NOMO-1 treated with DMSO at 0.1 percent for 48 hours (cell line): Measurements from ENCODE around the gene HOXA4.
A peak's percentile ranks its signal among the peaks of the same experiment; 100 is the strongest.

ENCODE experiments used
- DNase-seq: peaks from one replicate; lab custom pipeline; 2025; ENCODE audit not compliant: unreplicated experiment; lab: John Stamatoyannopoulos, UW

The HOXA4 gene

DNA sequence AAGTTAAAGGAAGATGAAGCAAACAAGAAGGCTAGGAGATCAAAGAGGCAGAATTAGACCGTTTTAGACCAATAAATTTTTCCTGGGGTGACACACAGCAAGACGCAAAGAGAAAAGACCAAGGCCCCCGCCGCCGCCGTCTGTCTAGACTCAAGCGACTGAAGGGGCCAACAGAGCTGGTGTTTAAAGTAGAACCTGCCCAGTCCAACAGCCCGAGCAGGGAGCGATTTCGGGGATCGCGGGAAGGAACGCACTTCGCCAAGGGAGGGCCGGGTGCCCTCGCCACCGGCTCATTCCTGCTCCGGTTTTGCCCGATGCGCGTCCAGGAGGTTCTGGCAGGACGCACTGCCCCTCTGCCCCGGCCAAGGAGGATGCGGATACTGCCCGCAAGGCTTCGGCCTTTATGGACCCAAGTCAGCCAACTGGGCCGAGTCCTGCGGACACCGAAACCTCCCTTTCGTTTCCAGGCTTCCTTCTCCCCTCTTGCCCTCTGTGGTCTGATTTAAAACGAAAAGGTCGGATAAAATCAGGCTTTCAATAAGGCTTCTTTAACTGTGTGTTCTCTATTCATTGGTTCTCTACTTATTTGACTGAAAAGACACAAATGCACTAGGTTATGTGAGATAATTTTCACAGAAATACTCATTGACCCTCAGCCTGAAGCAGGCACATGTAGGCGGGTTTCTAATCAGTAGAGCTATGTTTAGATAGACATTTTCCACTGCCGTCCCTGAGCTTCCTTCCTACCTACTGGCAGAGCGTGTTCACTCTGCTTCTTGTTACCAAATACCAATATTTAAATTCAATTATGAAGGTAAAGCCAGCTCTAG lies 28.1 kb upstream of the HOXA4 start:
- DNase-seq: peak; percentile 52

DNA sequence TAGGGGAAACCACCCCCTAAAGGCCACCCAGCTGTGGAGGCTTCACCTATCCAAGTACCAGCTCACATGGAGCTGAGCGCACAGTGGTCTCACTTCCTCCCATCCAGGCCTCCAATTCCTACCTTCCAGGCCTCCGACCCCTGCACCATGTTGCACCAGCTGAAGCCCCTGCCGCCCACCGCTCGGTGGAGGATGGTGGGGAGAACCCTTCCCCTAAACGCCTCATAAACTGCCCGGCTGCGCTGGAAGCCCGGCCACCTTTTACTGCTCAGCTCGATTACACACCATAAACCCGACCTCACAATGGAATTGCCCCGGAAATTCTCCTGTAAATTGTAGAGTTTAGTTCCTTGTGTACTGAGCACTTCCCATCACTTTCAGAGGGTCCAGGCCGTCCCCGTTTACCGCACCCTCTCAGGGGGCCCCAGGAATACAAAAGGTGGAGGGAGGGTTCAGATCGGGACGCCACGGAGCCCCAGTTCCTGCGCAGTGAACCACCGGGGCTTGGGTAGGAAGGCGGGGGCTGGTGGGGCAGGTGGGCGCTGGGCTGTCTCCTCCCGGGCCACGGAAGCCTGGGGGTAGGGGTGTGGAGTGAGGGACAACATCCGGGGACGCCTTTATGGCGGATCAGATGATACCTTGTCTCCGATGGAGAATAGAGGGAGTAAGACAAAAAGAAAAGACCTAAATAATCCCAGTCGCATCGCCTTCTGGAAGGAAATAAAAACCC lies 27.3 kb upstream of the HOXA4 start:
- no peak for DNase-seq

DNA sequence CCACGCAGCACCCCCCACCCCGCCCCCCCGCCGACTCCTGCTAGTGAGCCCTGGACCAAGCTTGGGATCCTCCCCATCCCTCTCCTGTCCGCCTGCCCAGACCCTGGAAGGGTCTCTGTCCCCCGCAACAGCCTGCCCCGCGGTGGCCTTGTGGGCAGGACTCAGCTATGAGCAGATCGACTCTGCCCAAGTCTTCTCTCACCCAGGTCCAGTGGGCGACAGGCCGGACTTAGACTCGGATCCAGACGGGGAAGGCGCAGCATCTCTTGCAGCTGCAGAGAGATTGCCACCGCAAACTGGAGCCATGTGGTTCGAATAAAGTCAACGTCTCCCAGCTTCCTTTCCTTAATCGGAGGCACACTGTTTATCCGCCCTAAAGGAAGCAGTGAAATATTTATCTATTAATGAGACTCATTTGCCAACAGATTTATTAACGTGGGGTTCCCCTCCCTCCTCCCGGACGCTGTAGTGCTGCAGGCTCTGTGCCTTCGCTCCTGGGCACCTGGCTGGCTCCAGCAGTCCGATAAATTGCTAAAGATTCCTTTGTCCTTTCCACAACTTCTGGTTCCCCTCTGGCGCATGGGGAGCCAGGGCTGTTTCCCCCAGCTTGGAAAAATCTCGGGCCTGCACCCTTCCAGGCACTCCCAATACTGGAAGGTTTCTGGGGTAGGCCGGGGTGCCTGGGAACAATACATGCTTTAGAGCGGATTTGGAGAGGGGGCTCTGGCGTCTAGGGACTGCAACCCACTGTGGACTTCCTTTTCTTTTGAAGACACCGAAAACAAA lies 26.6 kb upstream of the HOXA4 start:
- no peak for DNase-seq

DNA sequence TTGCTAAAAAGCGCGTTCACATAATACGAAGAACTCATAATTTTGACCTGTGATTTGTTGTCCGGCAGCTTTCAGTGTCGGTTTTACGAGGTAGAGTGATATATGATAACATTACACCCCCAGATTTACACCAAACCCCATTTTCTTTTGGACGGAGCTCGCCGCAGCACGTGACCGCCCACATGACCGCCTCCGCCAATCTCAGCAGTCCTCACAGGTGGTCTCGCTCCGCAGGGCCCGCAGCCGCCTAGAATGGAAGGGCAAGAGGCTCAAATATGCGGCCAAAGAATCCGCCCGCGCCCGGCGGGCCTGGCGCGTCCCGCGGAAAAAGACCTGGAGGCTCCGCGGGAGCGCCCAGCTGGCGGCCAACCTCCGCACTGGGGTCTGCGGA lies 25.9 kb upstream of the HOXA4 start, which contains the start of gene HOXA7:
TSS of gene HOXA7 (minus strand) at position 168 of the 391 bp plus-strand sequence. CDS start at position 38, 130 bp downstream.
- peak; percentile 75 for DNase-seq

DNA sequence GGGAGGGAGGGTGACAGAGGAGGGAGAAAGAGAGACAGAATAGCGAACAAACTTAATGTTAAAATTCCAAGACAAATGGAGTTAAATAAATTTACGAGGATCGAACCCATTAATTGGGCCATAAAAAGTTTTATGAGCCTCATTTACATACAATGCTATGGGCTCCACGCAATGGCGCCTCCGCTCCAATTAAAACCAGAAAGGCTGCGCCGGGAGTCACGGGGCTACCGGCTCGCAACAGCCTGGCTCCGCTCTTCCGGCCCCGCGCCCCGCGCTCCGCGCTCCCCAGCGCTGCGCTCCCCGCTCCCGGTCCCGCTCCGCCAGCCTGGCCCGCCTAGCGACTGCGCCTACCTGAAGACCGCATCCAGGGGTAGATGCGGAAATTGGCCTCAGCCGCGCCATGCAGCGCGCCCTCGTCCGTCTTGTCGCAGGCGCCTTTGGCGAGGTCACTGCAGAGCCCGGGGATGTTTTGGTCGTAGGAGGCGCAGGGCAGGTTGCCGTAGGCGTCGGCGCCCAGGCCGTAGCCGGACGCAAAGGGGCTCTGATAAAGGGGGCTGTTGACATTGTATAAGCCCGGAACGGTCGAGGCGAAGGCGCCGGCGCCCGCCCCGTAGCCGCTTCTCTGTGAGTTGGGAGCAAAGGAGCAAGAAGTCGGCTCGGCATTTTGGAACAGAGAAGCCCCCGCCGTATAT lies 25.4 kb upstream of the HOXA4 start:
- no peak for DNase-seq

DNA sequence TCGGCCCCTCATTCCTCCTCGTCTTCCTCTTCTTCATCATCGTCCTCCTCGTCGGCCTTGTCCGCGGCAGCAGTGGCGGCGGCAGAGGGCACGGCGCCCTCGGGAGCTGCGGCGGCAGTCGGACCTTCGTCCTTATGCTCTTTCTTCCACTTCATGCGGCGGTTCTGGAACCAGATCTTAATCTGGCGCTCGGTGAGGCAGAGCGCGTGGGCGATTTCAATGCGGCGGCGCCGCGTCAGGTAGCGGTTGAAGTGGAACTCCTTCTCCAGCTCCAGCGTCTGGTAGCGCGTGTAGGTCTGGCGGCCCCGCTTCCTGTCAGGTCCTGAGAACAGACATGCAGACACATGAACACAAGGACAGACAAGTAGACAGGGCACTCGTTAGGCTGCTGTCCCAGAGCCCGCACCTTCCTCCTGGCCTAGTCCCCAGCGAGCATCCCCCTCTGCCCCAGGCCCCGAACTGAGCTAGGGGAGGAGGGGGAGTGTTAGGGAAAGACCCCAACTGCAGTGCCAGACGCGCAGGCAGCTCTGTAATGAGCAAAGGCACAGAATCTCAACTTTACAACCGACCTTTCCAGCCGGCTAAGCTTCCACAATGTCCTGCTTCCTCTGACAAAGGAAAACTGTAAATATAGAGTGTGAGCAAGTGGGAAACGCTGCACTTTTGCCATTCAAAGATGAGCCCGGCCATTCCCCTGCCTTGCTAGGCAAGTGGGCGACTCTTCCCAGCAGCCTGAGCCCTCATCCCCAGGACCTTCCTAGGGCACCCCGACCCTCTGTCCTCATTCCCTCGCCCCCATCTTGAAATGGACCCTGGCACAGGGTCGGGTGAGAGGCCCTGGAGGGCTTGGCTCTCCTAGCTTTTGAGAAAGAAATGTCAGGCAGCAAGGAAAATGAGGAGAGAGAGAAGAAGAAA lies 24.6 kb upstream of the HOXA4 start:
- no peak for DNase-seq

DNA sequence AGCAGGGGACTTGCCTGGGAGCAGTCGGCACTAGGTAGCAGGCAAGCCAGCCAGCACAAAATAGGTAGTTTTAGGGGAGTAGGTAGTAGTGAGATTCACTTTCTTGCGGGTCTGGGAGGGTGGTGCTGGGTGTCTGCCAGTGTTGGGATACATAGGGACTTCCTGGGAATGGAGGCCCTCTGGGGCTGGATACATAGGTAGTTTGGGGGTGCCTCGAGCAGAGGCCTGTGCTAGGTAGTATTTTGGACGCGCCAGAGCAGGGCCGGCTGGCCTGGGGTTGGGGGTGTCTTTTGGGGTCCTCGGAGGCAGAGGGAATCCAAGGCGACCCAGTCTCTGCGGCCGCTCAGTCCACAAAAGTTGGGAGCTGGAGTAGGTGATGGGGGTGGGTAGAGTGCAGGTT lies 23.8 kb upstream of the HOXA4 start:
- DNase-seq: no peak

DNA sequence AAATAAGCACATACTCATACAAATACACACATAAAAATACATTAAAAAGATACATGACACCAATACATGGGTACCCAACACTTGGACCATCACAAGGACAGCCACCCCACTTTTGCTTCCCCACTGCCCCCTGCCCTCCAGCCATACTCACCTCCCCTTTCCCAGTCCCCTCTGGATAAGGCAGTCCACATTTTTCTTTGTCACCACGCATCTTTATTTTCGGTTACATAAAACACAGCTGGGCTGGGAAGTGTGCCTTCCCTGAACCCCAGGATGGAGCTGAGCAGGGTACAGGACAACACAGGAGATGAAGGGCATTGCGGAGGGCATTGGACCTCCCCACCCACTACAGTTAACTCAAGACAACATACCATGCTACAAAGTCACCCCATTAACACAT lies 23.0 kb upstream of the HOXA4 start:
- no peak for DNase-seq

DNA sequence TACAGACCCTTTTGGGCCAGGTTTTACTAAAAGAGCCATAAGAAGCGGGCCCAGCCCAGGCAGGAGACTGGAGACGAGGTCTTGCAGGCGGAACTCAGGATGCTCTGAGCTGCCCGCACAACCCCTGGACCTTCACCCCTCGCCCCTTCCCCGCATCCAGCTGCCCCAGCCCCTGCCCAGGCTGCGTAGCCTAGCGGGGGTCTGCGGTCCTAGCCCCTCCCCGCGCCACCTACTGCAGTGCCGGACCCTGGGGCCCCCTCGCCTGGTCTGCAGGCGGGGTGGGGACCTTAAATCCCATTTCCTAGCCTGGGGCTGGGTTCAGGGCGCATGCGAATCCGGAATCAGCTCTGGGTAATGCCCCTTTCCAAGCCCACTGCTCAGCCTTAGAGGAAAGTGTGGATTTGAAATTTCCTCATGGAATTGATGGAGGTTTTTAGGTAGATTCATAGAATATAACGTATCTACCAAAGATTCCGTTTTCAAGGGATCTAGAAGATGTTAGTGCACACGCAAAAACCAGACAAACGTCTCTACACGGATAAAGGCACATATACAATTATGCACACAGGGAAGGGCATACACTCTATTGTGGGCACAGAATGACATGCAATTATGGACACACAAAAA lies 22.4 kb upstream of the HOXA4 start:
- no peak for DNase-seq

DNA sequence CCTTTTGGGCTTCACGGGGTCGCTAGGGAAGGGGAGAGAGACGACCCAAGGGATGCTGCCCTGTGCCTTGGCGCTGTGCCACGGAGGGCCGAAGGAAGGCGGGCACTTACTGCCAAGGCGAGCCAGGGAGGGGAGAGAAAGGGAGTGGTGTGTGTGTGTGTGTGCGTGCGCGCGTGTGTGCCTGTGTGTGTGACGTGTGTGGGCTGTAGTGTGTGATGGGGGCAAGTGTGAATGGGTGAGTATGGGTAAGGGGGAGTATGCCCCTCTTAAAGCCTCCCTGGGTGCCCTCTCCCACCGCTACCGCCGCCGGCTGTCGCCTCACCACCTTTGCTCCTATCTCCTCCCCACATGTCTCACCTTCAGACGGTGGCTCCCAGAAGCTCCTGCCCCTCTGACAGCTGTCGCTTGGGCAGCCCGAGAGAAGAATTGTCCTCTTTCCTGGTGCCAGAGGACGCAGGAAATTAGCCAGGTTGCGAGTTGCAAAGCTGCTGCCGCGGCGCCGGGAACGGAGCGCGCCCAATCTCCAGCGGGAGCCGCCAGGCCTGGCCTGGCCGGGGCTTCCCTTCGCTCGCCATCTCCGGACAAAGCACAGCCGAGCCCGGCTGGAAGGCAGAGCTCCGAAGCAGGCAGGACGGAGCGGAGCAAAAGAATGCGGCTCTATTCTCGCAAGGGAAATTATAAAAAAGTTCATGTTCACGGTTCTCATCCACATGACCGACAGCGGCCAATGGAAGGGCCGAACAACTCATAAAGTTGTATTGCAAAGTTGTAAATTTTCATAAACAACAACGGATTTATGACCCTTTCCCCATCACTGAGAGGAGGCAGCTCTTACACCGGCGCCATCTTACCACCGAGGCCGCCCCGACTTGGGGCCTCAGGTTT lies 21.6 kb upstream of the HOXA4 start, which contains the start of gene HOXA3:
TSS of gene HOXA3 (minus strand) at position 653 of the 885 bp plus-strand sequence. CDS start 41,943 bp downstream, outside the sequence.
- peak; percentile 87 for DNase-seq

DNA sequence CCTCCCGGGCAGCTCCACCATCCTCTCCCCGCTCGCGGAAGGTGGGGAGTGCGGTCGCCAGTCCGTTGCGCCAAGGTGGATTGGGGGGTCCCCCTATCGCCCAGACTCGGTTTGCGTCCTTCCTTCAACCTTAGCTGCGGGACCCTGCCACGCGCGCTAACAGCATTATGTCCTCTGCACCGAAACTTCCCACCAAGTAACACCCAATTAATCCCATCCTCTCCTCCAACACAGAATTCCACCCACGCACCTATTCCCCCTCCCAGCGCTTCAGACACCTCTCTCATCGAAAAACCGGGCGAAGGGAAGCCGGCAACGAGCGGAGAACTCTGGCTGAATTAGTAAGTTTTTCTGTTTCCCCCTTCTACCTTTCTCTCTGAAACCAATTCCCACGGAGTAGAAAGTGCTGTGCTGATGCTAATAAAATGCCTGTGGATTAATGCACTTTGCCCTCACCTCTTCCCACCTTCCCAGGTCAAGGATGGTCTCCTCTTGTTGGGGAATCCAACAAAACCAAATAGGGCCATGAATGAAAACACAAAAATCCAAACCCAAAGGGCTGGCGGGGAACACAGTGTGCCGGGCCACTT lies 20.9 kb upstream of the HOXA4 start:
- DNase-seq: no peak

DNA sequence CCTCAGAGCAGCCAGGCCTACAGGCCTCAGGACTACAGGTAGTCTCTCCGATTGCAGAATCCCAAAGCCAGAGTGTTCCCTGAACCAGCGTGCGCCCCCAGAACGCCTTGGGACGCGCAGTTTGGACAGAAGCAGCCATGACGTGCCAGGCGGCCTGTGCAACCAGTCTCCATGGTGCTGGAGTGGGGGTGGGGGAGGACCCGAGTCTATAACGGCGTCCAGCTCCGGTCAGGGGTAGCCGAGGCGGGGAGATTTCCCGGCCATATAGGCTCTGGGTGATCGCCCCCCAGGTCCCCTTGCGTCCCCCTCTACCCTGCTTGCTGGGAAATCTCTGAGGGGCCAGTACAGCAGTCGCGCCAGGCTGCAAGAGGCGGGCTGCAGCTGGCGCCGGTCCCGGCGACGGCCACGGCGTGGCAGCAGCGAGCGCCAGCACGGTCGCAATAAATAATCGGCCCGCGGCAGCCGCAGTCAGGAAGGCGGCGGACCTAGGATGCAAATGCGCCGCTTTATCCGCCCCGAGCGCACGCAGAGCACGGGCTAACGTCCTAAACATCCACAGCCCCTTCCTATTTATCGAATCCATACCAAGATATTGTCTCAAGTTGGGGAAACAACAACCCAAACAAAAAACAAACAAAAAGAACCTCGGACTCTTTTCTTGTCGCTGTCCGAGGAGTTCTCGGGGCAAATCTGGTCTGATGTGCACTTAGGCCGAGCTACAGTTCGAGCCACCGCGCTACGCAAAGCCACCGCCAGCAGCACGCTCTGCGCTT lies 20.2 kb upstream of the HOXA4 start:
- peak; percentile 59 for DNase-seq

DNA sequence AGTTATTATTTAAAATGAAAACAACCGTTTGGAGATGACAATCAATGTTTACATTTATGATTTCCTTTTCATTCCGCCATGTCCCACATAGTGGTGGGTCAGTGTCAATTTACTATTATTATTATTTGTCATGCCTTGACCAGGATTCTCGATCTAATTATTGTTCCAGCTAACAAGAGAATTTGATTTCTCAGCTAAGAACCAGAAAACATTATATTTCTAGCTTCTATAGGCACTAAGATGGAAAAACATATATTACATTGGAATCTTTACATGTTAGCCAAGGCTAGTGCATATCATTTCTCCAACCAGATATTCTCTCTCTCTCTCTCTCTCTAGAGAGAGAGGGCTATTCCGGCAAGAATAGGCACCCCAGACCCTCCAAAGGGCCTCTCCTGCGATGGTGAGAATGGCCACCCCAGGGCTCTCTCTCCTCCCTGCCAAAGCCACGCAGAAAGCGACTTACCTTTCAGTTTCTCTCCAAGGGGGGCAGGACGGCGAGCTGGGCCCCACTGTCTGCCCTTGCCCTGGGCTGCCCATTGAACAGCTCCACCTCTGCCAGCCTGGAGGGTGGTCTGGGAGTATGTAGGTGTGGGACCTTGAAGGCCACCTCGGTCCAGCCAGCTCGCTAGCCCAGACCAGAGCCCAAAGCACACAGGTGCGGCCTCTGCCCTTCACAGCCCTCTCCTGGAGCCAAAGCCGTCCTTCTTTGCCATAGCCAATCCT lies 19.4 kb upstream of the HOXA4 start:
- no peak for DNase-seq

DNA sequence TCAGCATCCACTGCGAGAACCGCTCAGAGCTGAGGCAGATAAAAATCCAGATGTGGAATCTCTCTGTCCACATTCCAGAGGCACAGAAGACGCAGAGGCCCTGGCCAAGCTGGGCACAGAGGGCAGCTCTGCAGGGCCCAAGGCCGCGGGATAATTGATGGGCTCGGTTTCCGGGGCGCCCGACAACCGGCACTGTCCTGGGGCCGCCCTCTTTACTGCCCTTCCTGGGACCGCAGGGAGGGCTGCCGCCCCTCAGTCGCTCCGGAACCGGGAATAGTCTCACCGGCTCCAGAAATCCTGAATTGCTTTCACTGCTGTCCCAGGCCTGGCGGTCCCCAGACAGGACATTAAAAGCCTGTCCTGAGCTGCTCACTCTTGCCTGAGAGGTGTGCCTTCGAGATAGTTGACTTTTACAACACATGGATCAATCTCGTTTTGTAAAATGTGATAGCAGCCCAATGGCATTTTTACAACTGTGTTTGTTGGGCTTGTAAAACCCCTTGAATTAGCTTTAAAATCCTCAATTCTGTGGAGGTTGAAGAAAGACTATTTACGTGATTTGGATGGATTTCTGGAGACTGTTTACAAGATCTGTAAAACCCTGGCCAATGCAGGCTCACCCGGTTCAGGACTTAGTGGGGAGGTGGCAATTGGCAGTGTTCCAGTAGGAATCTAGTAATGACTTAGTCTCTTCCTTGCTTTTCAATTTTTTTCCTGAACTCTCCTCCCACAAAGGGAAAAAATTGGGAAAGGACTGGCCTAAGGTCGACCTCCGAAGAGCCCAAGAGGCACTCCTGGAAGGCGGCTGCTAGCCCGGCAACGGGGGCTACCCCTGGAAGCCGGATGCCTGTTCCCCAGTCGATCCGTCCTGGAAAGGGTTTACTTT lies 18.4 kb upstream of the HOXA4 start:
- DNase-seq: no peak

DNA sequence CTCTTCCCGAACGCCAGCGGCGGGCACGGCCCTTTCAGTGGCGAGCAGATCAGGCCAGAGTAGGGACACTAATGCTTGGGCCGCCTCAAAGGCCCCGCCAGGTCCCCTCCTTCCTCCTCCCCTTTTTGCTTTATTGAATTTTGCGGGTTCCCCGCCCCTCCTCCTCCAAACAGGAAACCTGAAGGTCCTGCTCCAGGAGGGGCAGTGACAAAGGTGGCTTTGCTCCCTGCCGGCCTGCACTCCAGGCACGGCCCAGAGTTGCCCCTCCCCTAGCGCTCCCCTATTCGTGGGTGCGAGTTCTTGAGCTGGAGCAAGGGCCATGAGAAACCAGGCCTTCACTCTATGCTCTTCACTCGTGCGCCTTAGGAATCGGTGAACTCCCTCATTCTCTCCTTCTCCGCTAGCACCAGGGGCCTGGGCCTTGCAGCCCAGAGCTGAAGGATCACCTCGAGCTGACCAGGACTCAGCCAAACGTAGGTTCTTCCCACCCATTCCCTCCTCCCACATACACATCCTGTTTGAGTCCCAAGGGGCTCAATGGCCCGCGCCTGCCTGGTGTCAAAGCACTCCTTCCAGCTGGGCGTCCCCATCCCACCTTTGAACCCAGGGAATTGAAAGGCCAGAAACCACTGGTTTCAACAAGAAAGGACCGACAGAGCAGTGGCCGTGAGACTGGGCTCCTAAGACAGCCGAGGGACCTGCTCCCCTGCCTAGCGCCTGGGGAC lies 17.6 kb upstream of the HOXA4 start:
- DNase-seq: no peak
